Measurements from ENCODE around the gene FRAT2. TPM values are rescaled to one million over a fixed set of nuclear protein-coding genes. Genes with fewer than 3 reads are reported as not detected.

Gene FRAT2
- total and polyA plus RNA-seq, 4 donors, result 3.0 to 8.6 (median 6.2) TPM

- ATAC-seq (ENCODE audit: low FRiP score), result no peak
- WGBS, 2 donors, result 85 to 88% methylated on average over 9 of the region's 9 CpGs
- Histone ChIP-seq H3K27ac (ENCODE audit: low read depth in 1 of 2, low read length in 2 of 2) (no peak overlapping the region), H3K4me1 (ENCODE audit: control insufficient read depth in 1 of 2, insufficient read depth in 2 of 2, low read length in 2 of 2) (no peaks in the 10 kb centered on the region), H3K36me3 (ENCODE audit: control insufficient read depth in 1 of 2, insufficient read depth in 2 of 2, low read length in 1 of 2) (peaks cover 2% of the 10 kb centered on the region in 2 donors), H3K27me3 (ENCODE audit: control insufficient read depth in 1 of 2, insufficient read depth in 2 of 2, low read length in 1 of 2) (no peaks in the 10 kb centered on the region), H3K4me3 (ENCODE audit: low read length in 2 of 2) (no peak overlapping the region), H3K9me3 (ENCODE audit: control insufficient read depth, low read length) (no peaks in the 10 kb centered on the region)
- DNase-seq, result no peak
- intact Hi-C loops (cut with DNase I), result no loop called here
Observed at GRCh38 chr10:97325754-97326153, 8.8 kb downstream of the FRAT2 start.

GRCh38 chr10:97323501-97323900 lies 11.0 kb downstream of the FRAT2 start:
- no peak overlapping the region for H3K27ac ChIP-seq (ENCODE audit: low read depth in 1 of 2, low read length in 2 of 2)
- H3K36me3 ChIP-seq (ENCODE audit: control insufficient read depth in 1 of 2, insufficient read depth in 2 of 2, low read length in 1 of 2), result peaks cover 0 to 2% of the 10 kb centered on the region in 2 donors
- no peaks in the 10 kb centered on the region for H3K27me3 ChIP-seq (ENCODE audit: control insufficient read depth in 1 of 2, insufficient read depth in 2 of 2, low read length in 1 of 2)
- H3K9me3 ChIP-seq (ENCODE audit: control insufficient read depth, low read length), result no peaks in the 10 kb centered on the region
- H3K4me3 ChIP-seq (ENCODE audit: low read length in 2 of 2), result no peak overlapping the region
- H3K4me1 ChIP-seq (ENCODE audit: control insufficient read depth in 1 of 2, insufficient read depth in 2 of 2, low read length in 2 of 2), result no peaks in the 10 kb centered on the region
- no peak for DNase-seq
- no peak for ATAC-seq (ENCODE audit: low FRiP score)
- 95 to 96% methylated on average over 4 of the region's 4 CpGs for WGBS, 2 donors
- intact Hi-C loops (cut with DNase I), result no loop called here

GRCh38 chr10:97321804-97322190 lies 12.7 kb downstream of the FRAT2 start:
- WGBS, 2 donors, result 69 to 87% methylated on average over 3 of the region's 3 CpGs
- no peak overlapping the region for H3K27ac ChIP-seq (ENCODE audit: low read depth in 1 of 2, low read length in 2 of 2)
- ATAC-seq (ENCODE audit: low FRiP score), result no peak
- no peak for DNase-seq
- intact Hi-C loops (cut with DNase I), result no loop called here
- no peak overlapping the region for H3K4me3 ChIP-seq (ENCODE audit: low read length in 2 of 2)
- no peaks in the 10 kb centered on the region for H3K4me1 ChIP-seq (ENCODE audit: control insufficient read depth in 1 of 2, insufficient read depth in 2 of 2, low read length in 2 of 2)
- H3K36me3 ChIP-seq (ENCODE audit: control insufficient read depth in 1 of 2, insufficient read depth in 2 of 2, low read length in 1 of 2), result no peaks in the 10 kb centered on the region
- H3K9me3 ChIP-seq (ENCODE audit: control insufficient read depth, low read length), result no peaks in the 10 kb centered on the region
- no peaks in the 10 kb centered on the region for H3K27me3 ChIP-seq (ENCODE audit: control insufficient read depth in 1 of 2, insufficient read depth in 2 of 2, low read length in 1 of 2)

GRCh38 chr10:97321032-97321803 lies 13.3 kb downstream of the FRAT2 start:
- 32 to 34% methylated on average over 36 to 38 of the region's 38 CpGs for WGBS, 2 donors
- no peak for ATAC-seq (ENCODE audit: low FRiP score)
- peak; percentile 77 to 80 for DNase-seq
- Histone ChIP-seq H3K27ac (ENCODE audit: low read depth in 1 of 2, low read length in 2 of 2) (no peak overlapping the region), H3K4me1 (ENCODE audit: control insufficient read depth in 1 of 2, insufficient read depth in 2 of 2, low read length in 2 of 2) (no peaks in the 10 kb centered on the region), H3K27me3 (ENCODE audit: control insufficient read depth in 1 of 2, insufficient read depth in 2 of 2, low read length in 1 of 2) (no peaks in the 10 kb centered on the region), H3K4me3 (ENCODE audit: low read length in 2 of 2) (peak overlapping the region in 1 of 2 donors; percentile 56), H3K9me3 (ENCODE audit: control insufficient read depth, low read length) (no peaks in the 10 kb centered on the region), H3K36me3 (ENCODE audit: control insufficient read depth in 1 of 2, insufficient read depth in 2 of 2, low read length in 1 of 2) (no peaks in the 10 kb centered on the region)
- intact Hi-C loops (cut with DNase I), result no loop called here

GRCh38 chr10:97320480-97321031 lies 14.0 kb downstream of the FRAT2 start:
- ATAC-seq (ENCODE audit: low FRiP score) (no peak), DNase-seq (peak in 1 of 2 donors; percentile 52)
- Histone ChIP-seq H3K27ac (ENCODE audit: low read depth in 1 of 2, low read length in 2 of 2) (no peak overlapping the region), H3K4me3 (ENCODE audit: low read length in 2 of 2) (peak overlapping the region; percentile 56 to 84), H3K9me3 (ENCODE audit: control insufficient read depth, low read length) (no peaks in the 10 kb centered on the region), H3K36me3 (ENCODE audit: control insufficient read depth in 1 of 2, insufficient read depth in 2 of 2, low read length in 1 of 2) (no peaks in the 10 kb centered on the region), H3K27me3 (ENCODE audit: control insufficient read depth in 1 of 2, insufficient read depth in 2 of 2, low read length in 1 of 2) (no peaks in the 10 kb centered on the region), H3K4me1 (ENCODE audit: control insufficient read depth in 1 of 2, insufficient read depth in 2 of 2, low read length in 2 of 2) (no peaks in the 10 kb centered on the region)
- intact Hi-C loops (cut with DNase I), result no loop called here
- 6 to 13% methylated on average over 24 of the region's 24 CpGs for WGBS, 2 donors

GRCh38 chr10:97319671-97320479 lies 14.7 kb downstream of the FRAT2 start:
- Histone ChIP-seq H3K27me3 (ENCODE audit: control insufficient read depth in 1 of 2, insufficient read depth in 2 of 2, low read length in 1 of 2) (no peaks in the 10 kb centered on the region), H3K27ac (ENCODE audit: low read depth in 1 of 2, low read length in 2 of 2) (peak overlapping the region in 1 of 2 donors; percentile 24), H3K4me3 (ENCODE audit: low read length in 2 of 2) (peak overlapping the region; percentile 56 to 84), H3K9me3 (ENCODE audit: control insufficient read depth, low read length) (no peaks in the 10 kb centered on the region), H3K4me1 (ENCODE audit: control insufficient read depth in 1 of 2, insufficient read depth in 2 of 2, low read length in 2 of 2) (no peaks in the 10 kb centered on the region), H3K36me3 (ENCODE audit: control insufficient read depth in 1 of 2, insufficient read depth in 2 of 2, low read length in 1 of 2) (no peaks in the 10 kb centered on the region)
- WGBS, 2 donors, result 0 to 1% methylated on average over 65 to 83 of the region's 83 CpGs
- DNase-seq (peak; percentile 75 to 85), ATAC-seq (ENCODE audit: low FRiP score) (peak; percentile 51)
- intact Hi-C loops (cut with DNase I), result loop anchor here in 1 of 2 donors (2.0 kb wide), 1 partner anchor 15 kb away; the partner anchor contains the start of gene FRAT2

- no peaks in the 10 kb centered on the region for H3K36me3 ChIP-seq (ENCODE audit: control insufficient read depth in 1 of 2, insufficient read depth in 2 of 2, low read length in 1 of 2)
- intact Hi-C loops (cut with DNase I), result loop anchor here in 1 of 2 donors (2.0 kb wide), 1 partner anchor 16 kb away; the partner anchor contains the start of gene FRAT2
- WGBS, 2 donors, result 0 to 1% methylated on average over 53 to 79 of the region's 79 CpGs
- H3K4me3 ChIP-seq (ENCODE audit: low read length in 2 of 2), result peak within 1 kb of the TSS; percentile 56 to 84
- H3K9me3 ChIP-seq (ENCODE audit: control insufficient read depth, low read length), result no peaks in the 10 kb centered on the region
- DNase-seq (peak; percentile 95), ATAC-seq (ENCODE audit: low FRiP score) (peak; percentile 94)
- peak within 1 kb of the TSS in 1 of 2 donors; percentile 95 for H3K27ac ChIP-seq (ENCODE audit: low read depth in 1 of 2, low read length in 2 of 2)
- H3K4me1 ChIP-seq (ENCODE audit: control insufficient read depth in 1 of 2, insufficient read depth in 2 of 2, low read length in 2 of 2), result no peaks in the 10 kb centered on the region
- H3K27me3 ChIP-seq (ENCODE audit: control insufficient read depth in 1 of 2, insufficient read depth in 2 of 2, low read length in 1 of 2), result no peaks in the 10 kb centered on the region
Observed at GRCh38 chr10:97318772-97319651, 15.5 kb downstream of the FRAT2 start, which contains the start of gene FRAT1. FRAT1 (plus strand) TSS chr10:97319271; CDS start chr10:97319454, 183 bp downstream.

GRCh38 chr10:97314671-97315070 lies 19.9 kb downstream of the FRAT2 start:
- Histone ChIP-seq H3K4me1 (ENCODE audit: control insufficient read depth in 1 of 2, insufficient read depth in 2 of 2, low read length in 2 of 2) (no peaks in the 10 kb centered on the region), H3K9me3 (ENCODE audit: control insufficient read depth, low read length) (no peaks in the 10 kb centered on the region), H3K27ac (ENCODE audit: low read depth in 1 of 2, low read length in 2 of 2) (no peak overlapping the region), H3K27me3 (ENCODE audit: control insufficient read depth in 1 of 2, insufficient read depth in 2 of 2, low read length in 1 of 2) (no peaks in the 10 kb centered on the region), H3K4me3 (ENCODE audit: low read length in 2 of 2) (no peak overlapping the region), H3K36me3 (ENCODE audit: control insufficient read depth in 1 of 2, insufficient read depth in 2 of 2, low read length in 1 of 2) (no peaks in the 10 kb centered on the region)
- WGBS, 2 donors, result 68% methylated on average over 4 of the region's 4 CpGs
- ATAC-seq (ENCODE audit: low FRiP score) (no peak), DNase-seq (no peak)
- intact Hi-C loops (cut with DNase I), result no loop called here
